Stimulated activated CD8-positive, alpha-beta memory T cell treated with anti-CD3 and anti-CD28 coated beads, Interleukin-2, amount 100 ng/mL, for 1 hour (primary cell): ENCODE data around the gene NAPA.
"Not testable (repeated sequence)": the region's sequence is repeated elsewhere in the genome, so short reads cannot be mapped to it uniquely, and the experiment has no call there.

Experiments used
- DNase-seq, 2 donors: peaks; one replicate each; pipeline ENCODE4 v3.0.0-alpha.2; 2020; ENCODE audit warnings: low read depth in 2 of 2

NAPA gene

GRCh38 chr19:47486220-47486619, 28.6 kb downstream of the NAPA start:
- not testable (repeated sequence) for DNase-seq

- no peak for DNase-seq
Observed at GRCh38 chr19:47485210-47485609, 29.7 kb downstream of the NAPA start.

- peak; percentile 77 to 78 for DNase-seq
Observed at GRCh38 chr19:47483800-47484690, 30.8 kb downstream of the NAPA start, which contains the start of gene KPTN. Gene KPTN, minus strand, starts transcription at chr19:47484219. Its CDS starts 59 bp downstream, at chr19:47484160.

GRCh38 chr19:47483200-47483599, 31.7 kb downstream of the NAPA start:
- no peak for DNase-seq

- DNase-seq = no peak
Observed at GRCh38 chr19:47481460-47482052, 33.3 kb downstream of the NAPA start.

- DNase-seq = no peak
Observed at GRCh38 chr19:47480658-47481057, 34.2 kb downstream of the NAPA start.

GRCh38 chr19:47479701-47480503, 35.0 kb downstream of the NAPA start:
- DNase-seq = no peak

GRCh38 chr19:47476438-47476972, 38.4 kb downstream of the NAPA start:
- DNase-seq = no peak

GRCh38 chr19:47475465-47475864, 39.4 kb downstream of the NAPA start:
- no peak for DNase-seq

- no peak for DNase-seq
Observed at GRCh38 chr19:47473336-47473735, 41.5 kb downstream of the NAPA start.

GRCh38 chr19:47471733-47472457, 43.0 kb downstream of the NAPA start, which contains the start of gene SLC8A2:
Gene SLC8A2, minus strand, starts transcription at chr19:47471893. Its CDS starts 5,490 bp downstream, at chr19:47466403.
- DNase-seq = peak in 1 of 2 donors; percentile 21

- no peak for DNase-seq
Observed at GRCh38 chr19:47471381-47471732, 43.5 kb downstream of the NAPA start.

- DNase-seq = no peak
Observed at GRCh38 chr19:47470447-47471195, 44.2 kb downstream of the NAPA start.

- no peak for DNase-seq
Observed at GRCh38 chr19:47469719-47470118, 45.1 kb downstream of the NAPA start.

- no peak for DNase-seq
Observed at GRCh38 chr19:47469363-47469700, 45.5 kb downstream of the NAPA start.

- no peak for DNase-seq
Observed at GRCh38 chr19:47467914-47468313, 46.9 kb downstream of the NAPA start.

- DNase-seq = no peak
Observed at GRCh38 chr19:47465957-47466356, 48.9 kb downstream of the NAPA start.

GRCh38 chr19:47464675-47465419, 50.0 kb downstream of the NAPA start:
- DNase-seq = no peak

GRCh38 chr19:47461876-47462275, 53.0 kb downstream of the NAPA start:
- no peak for DNase-seq

- DNase-seq = no peak
Observed at GRCh38 chr19:47459477-47459876, 55.4 kb downstream of the NAPA start.
